Measurements from ENCODE around the gene TMTC3. TPM values are rescaled to one million over a fixed set of nuclear protein-coding genes. Genes with fewer than 3 reads are reported as not detected.

TMTC3 gene
- total and polyA plus RNA-seq, 8 donors, result 23.2 to 34.4 (median 26.1) TPM

DNA sequence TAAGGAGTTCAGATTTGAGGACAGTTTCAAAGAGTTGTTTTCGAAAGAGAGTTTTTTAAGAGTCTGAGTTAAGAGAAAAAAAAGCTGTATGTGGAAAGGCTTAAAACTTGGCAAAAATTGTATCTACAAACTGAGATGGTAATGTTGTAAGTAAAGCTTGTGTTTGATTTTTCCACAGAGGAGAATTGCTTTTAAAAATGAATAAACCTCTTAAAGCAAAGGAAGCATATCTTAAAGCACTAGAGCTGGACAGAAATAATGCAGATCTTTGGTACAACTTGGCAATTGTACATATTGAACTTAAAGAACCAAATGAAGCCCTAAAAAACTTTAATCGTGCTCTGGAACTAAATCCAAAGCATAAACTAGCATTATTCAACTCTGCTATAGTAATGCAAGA is 50.3 kb downstream of the TMTC3 start:
- intact Hi-C loops (cut with DNase I), result no loop called here
- Histone ChIP-seq H3K27me3 (no peaks in the 10 kb centered on the region), H3K4me1 (no peaks in the 10 kb centered on the region), H3K27ac (no peak overlapping the region), H3K36me3 (peaks cover 0 to 30% of the 10 kb centered on the region in 2 donors), H3K9me3 (no peaks in the 10 kb centered on the region), H3K4me3 (no peak overlapping the region)
- ATAC-seq (no peak), DNase-seq (peak in 2 of 4 donors; percentile 17 to 40)
- TF ChIP-seq, protein P1, sequence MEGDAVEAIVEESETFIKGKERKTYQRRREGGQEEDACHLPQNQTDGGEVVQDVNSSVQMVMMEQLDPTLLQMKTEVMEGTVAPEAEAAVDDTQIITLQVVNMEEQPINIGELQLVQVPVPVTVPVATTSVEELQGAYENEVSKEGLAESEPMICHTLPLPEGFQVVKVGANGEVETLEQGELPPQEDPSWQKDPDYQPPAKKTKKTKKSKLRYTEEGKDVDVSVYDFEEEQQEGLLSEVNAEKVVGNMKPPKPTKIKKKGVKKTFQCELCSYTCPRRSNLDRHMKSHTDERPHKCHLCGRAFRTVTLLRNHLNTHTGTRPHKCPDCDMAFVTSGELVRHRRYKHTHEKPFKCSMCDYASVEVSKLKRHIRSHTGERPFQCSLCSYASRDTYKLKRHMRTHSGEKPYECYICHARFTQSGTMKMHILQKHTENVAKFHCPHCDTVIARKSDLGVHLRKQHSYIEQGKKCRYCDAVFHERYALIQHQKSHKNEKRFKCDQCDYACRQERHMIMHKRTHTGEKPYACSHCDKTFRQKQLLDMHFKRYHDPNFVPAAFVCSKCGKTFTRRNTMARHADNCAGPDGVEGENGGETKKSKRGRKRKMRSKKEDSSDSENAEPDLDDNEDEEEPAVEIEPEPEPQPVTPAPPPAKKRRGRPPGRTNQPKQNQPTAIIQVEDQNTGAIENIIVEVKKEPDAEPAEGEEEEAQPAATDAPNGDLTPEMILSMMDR (IDR thresholded peaks at IDR 0.05), result no peak

GRCh38 chr12:88194868-88195267 is 52.8 kb downstream of the TMTC3 start:
- intact Hi-C loops (cut with DNase I), result no loop called here
- Histone ChIP-seq H3K36me3 (peaks cover 0 to 30% of the 10 kb centered on the region in 2 donors), H3K4me1 (no peaks in the 10 kb centered on the region), H3K27me3 (no peaks in the 10 kb centered on the region), H3K9me3 (no peaks in the 10 kb centered on the region), H3K27ac (no peak overlapping the region), H3K4me3 (no peak overlapping the region)
- ATAC-seq, result no peak
- no peak for DNase-seq
- TF ChIP-seq, protein P1 (IDR thresholded peaks at IDR 0.05), result no peak

GRCh38 chr12:88200029-88200428 is 57.9 kb downstream of the TMTC3 start:
- Histone ChIP-seq H3K4me1 (no peaks in the 10 kb centered on the region), H3K36me3 (peaks cover 0 to 8% of the 10 kb centered on the region in 2 donors), H3K27me3 (no peaks in the 10 kb centered on the region), H3K9me3 (peaks cover 0 to 3% of the 10 kb centered on the region in 2 donors), H3K4me3 (no peak overlapping the region), H3K27ac (no peak overlapping the region)
- DNase-seq (no peak), ATAC-seq (no peak)
- intact Hi-C loops (cut with DNase I), result no loop called here
- TF ChIP-seq, protein P1 (IDR thresholded peaks at IDR 0.05), result no peak

DNA sequence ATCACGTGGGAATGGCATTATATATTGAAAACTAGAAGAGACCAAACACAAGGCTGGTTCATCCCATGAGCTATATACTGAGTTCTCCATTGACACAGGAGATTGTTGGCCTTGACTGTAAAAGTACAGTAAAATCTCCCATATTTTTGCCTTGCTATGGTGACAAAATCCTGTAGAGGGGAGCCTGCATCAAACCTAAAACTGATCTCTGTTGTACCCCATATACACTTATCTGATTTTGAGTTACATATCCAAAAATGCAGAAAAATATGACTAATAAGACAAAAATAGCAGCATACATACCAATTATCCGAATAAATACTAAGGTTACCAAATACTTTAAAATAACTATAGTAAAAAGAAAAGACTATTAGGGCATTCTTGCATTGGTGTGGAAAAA is 60.4 kb downstream of the TMTC3 start:
- TF ChIP-seq, protein P1 (IDR thresholded peaks at IDR 0.05), result no peak
- ATAC-seq (no peak), DNase-seq (no peak)
- no peak overlapping the region for H3K27ac ChIP-seq
- intact Hi-C loops (cut with DNase I), result no loop called here
- H3K9me3 ChIP-seq, result peaks cover 0 to 3% of the 10 kb centered on the region in 2 donors
- peaks cover 0 to 3% of the 10 kb centered on the region in 2 donors for H3K4me1 ChIP-seq
- H3K4me3 ChIP-seq, result no peak overlapping the region
- H3K36me3 ChIP-seq, result no peaks in the 10 kb centered on the region
- H3K27me3 ChIP-seq, result no peaks in the 10 kb centered on the region

GRCh38 chr12:88206601-88207000 is 64.5 kb downstream of the TMTC3 start:
- no peak for ATAC-seq
- Histone ChIP-seq H3K27ac (no peak overlapping the region), H3K4me3 (no peak overlapping the region), H3K27me3 (no peaks in the 10 kb centered on the region), H3K9me3 (peaks cover 0 to 26% of the 10 kb centered on the region in 2 donors), H3K4me1 (peaks cover 0 to 3% of the 10 kb centered on the region in 2 donors), H3K36me3 (no peaks in the 10 kb centered on the region)
- TF ChIP-seq, protein P1 (IDR thresholded peaks at IDR 0.05), result no peak
- DNase-seq, result peak in 2 of 4 donors; percentile 30 to 49
- intact Hi-C loops (cut with DNase I), result no loop called here
